Epidermal melanocyte (primary cell): Measurements from ENCODE around the gene GNB4.

Experiments
- DNase-seq: peaks from one replicate; pipeline ENCODE4 v3.0.0; 2011; ENCODE audit warnings: low spot score; ENCODE audit not compliant: insufficient read length

Gene GNB4

DNA sequence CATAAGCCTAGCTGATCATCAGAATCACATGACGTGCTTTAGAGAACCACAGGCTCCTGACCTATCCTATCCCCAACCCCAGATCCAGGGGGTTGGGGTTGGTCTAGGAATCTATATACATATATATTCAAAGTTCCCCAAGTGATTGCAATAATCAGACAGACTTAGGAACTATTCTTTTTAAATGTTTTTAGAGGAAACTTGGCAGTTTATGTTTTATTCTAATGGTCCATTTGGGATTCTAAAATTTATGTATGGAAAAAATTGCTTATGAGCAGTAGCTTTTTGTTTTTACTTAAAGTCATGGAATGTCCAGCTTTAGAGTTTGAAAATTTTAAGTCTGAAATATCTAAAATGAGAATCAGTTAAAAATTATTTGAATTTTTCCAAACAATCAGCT, 81.6 kb downstream of the GNB4 start:
- DNase-seq, result no peak

DNA sequence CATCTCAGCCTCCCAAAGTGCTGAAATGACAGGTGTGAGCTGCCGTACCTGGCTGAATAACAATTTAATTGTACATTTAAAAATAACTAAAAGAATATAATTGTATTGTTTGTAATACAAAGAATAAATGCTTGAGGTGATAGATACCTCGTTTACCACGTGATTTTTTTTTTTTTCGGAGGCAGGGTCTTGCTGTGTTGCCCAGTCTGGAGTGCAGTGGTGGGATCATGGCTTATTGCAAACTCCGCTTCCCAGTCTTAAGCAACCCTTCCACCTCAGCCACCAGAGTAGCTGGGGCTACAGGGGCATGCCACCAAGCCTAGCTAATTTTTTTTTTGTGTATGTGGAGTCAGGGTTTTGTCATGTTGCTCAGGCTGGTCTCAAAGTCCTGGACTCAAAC, 87.9 kb downstream of the GNB4 start:
- no peak for DNase-seq

DNA sequence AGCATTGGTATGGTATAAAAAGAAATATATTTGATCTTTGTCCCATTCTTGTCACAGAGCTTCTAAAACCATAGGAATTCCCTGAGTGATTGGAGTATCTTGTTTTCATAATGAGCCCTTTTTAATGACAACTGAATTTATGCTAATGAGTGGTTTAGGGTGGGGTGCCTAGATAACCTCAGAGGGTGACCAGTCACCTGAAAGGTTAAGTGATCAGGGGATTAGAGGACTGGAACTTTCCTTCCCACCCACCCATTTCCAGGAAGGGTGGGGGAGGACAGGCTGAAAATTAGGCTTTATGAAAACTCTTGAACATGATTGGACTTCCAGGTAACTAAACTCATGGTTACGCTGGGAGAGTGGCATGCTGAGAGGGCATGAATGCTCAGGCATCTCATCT, 95.3 kb downstream of the GNB4 start:
- DNase-seq, result no peak

DNA sequence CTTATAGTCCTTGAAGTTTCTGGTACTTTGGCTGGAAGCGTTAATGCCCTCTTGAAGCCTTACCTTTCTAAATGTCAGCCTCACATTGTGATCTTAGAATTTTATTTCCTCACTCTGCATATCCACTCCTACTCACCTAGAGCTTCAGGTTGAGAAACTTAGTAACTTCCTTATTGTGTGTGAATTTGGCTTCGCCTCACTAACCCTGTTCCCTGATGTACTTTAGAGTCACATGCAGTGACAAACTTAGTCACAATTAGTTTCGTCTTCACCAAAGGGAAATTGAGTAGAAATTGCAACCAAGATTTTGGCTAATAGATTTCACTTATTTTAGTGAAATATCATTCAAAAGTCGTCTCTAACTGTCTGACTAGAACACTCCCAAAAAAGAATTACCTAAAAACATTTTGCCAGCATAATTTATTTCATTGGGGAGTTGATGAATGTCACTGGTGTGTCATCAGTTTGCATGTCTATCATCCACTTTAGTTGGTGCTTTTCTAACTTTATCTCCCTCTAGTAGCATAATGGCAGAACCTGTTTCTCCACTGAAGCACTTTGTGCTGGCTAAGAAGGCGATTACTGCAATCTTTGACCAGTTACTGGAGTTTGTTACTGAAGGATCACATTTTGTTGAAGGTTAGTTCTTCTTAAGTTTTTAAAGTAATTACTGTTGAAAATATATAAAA, 102.8 kb downstream of the GNB4 start:
- no peak for DNase-seq

DNA sequence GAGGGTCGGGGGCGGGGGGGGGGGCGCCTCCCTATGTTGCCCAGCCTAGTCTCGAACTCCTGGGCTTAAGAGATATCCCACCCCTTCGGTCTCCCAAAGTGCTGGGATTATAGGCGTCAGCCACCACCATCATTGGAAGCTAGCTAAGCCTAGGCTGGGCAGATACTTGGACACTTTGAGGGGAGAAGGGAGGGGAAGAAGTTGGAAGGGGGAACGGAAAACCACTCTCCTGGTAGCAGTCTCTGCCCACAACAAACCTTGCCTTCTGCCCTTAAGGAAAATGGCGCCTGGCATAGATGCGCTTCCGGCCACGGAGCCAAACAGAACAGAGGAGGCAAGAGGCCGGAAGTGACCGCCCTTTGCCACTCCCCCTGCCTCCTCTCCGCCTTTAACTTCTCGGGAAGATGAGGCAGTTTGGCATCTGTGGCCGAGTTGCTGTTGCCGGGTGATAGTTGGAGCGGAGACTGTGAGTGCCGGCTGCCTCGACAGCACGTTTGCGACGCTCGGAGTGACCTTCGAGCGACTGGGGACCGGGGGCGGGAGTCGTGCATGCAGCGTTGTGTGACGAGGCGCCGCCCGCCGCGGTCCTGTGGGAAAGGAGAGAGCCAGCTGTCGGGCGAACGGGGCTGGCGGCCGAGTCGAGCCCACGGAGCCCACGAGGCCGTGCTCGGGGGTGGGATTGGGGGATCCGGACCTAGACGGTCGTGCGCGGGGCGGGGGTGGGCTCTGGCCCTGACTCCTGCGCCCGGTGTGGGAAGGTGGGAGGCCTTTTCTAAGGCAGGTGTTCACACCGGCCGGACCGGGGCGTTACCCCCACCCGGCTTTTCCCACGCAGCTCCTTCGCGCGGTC, 103.7 kb downstream of the GNB4 start, which contains the start of gene MFN1:
Gene MFN1, plus strand, starts transcription at position 365 of the 850 bp plus-strand sequence. CDS start 1,143 bp downstream, outside the sequence.
- peak; percentile 85 for DNase-seq
